Measurements from ENCODE around the gene SCN5A.
"Not testable (repeated sequence)": the region's sequence is repeated elsewhere in the genome, so short reads cannot be mapped to it uniquely, and the experiment has no call there.

Gene SCN5A

GRCh38 chr3:38577371-38578080 lies 72.0 kb downstream of the SCN5A start:
- no peak for DNase-seq (ENCODE audit: low spot score)

DNA sequence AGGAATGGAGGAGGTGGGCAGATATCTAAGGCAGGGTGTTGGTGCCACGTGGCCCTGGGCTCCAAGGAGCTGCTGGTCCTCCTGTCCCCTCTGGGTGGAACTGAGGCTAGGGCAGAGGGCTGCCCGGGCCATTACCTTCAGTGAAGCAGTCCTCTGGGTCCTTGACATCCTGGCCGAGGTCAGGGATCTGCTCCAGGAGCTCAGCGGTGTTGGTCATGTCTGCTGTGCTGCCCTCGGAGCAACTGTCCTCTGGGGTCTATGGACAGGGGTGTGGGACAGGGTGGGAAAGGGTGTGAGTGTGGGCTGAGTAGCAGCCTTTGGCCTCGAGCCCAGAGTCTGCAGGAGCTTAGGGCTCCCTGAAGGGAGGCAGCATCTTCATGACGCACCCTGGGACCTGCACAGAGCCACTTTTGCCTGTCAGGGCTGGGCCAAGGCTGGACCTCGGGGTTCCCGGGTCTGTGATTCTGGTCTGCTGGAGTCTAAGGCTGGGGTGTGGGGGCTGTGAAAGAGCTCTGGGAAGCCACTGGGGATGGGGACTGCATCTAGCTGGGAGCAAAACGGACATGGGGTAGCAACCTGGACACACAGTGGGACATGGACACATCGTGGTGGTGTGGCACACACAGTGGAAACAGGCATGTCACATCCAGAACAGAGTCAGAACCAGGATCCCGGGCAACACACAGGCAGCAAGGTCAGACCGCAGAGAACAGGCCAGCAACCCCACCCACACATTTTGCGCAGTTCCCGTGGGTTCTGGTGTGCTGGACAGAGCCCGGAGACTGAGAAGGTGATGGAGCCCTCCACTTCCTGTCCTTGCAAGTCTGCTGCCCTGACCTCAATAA lies 72.7 kb downstream of the SCN5A start:
- DNase-seq (ENCODE audit: low spot score): no peak

DNA sequence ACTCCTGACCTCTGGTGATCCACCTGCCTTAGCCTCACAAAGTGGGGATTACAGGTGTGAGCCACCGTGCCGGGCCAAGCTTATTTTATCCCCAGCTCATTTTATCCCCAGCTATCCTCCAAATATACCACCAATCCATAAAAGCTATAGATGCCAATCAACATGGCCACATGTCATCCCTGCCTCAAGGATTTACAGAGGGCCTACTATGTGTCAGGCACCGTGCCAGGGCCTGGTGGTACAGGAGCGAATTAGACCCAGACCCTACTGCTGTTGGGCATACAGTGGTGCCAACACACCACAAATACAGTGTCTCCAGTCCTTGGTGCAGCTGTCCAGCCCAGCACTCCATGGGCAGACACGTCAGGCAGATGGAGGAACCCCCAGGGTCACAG lies 73.4 kb downstream of the SCN5A start:
- DNase-seq (ENCODE audit: low spot score): no peak

DNA sequence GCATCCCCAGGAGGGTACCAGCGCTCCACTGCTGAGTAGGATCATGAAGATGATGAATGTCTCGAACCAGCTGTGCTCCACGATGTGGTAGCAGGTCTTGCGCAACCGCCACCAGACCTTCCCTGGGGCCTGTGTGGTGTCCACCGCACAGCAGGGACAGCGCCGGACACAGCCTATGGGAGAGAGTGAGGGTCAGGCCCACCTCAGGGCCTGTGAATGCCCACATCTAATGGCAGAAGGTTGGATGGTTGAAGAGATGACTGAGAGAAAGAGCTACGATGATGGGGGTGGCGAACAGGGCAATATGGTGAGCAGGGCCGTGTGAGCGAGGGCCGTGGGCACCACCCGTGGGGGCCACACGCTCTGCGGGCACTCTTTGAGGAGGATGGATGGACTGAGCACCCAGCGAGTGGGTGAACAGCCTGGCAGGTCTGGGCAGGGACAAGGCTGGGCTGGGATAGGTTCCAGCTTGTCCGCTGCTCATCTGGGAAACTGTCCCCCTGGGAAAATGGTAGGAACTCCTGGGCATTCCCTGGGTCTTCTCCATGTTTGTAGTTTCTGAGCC lies 74.1 kb downstream of the SCN5A start:
- DNase-seq (ENCODE audit: low spot score): no peak

- DNase-seq (ENCODE audit: low spot score): no peak
Measured at GRCh38 chr3:38574411-38575278, 74.8 kb downstream of the SCN5A start.

DNA sequence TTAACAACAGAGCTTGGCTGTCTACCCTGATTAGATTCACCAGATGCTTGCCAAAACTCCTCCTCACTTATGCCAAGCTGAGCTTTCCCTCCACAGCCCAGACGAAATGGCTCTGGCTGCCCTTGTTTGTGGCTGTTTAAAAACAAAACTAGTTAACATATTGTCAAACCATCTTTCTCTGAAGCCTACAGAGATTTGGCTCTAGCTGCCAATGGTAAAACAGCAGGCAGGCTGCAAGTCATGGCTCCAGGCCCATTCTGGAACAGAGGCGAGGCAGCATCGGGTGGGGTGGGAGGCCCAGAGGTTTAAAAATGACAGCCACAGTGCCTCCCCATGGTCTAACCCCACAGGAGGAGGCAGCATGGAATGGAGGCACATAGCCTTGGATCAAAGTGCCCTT lies 75.9 kb downstream of the SCN5A start:
- no peak for DNase-seq (ENCODE audit: low spot score)

- DNase-seq (ENCODE audit: low spot score): no peak
Measured at GRCh38 chr3:38573111-38573510, 76.4 kb downstream of the SCN5A start.

DNA sequence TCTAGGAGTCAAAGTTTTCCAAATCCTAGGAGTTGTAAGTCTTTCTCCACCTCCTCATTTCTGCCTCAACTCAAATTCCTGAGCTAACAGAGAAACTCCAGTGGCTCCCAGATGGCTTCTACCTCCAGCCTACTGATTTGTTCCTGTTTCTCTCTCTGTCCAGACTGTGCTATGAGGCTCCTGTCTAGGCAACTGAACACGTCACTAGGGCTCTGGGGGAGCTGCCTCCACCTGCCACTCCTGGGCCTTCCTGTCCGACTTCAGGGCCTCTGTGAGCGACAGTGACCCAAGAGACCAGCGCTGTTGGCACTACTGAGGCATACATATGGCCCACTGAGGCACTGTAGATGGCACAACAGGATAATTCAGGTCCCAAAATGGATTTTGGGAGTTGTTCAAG lies 82.0 kb downstream of the SCN5A start:
- DNase-seq (ENCODE audit: low spot score): no peak

- not testable (repeated sequence) for DNase-seq (ENCODE audit: low spot score)
Measured at GRCh38 chr3:38566794-38567193, 82.7 kb downstream of the SCN5A start.

DNA sequence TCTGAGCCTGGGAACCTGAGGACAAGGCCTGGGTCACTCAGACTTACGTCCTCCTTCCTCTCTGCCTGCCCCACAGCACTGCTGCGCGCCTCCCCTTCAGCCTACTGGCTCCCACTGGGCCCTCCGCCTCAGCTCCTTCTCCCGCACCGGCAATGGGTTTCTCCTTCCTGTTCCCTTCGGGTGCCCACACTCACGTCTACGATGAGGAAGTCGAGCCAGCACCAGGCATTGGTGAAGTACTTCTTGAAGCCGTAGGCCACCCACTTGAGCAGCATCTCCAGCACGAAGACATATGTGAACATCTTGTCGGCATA lies 83.3 kb downstream of the SCN5A start:
- no peak for DNase-seq (ENCODE audit: low spot score)

- no peak for DNase-seq (ENCODE audit: low spot score)
Measured at GRCh38 chr3:38565339-38566214, 83.9 kb downstream of the SCN5A start.

GRCh38 chr3:38564631-38565338 lies 84.7 kb downstream of the SCN5A start:
- DNase-seq (ENCODE audit: low spot score): no peak

GRCh38 chr3:38563886-38564270 lies 85.6 kb downstream of the SCN5A start:
- DNase-seq (ENCODE audit: low spot score): no peak

DNA sequence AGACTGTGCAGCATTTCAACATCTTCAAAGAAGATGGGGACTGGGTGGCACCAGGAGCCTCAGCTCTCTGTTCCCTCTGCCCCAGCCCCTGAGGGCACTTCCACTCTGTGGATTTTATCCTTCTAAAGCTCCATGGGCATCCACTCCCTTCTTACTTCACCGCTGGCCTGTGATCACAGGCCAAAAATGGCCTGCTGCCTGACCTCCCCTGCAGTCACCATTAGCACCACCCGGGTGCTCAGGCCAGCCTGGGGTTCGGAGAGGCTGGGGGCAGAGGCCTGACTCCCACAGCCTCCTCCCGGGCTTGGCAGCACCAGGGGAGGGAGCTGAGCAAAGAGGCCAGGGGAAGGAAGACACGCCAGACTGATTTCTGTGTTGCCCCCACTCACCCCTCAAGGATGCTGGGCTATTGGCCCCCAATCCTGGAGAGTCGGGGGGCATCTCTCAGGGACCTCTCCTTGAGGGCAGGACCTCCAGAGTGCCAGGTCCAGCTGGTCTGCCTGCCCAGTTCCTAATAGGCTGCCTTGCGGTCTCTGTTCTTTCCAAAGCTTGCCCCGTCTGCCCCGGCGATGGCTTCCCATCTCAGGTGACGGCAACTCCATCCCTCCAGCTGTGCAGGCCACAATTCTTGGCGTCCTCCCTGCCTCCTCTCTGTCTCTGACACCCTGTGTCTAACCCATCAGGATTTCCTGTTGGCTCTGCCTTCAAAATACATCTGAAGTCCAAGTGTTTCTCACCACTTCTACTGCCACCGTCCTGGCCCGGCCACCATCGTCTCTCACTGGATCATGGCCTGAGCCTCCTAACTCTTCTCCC lies 86.2 kb downstream of the SCN5A start:
- no peak for DNase-seq (ENCODE audit: low spot score)

DNA sequence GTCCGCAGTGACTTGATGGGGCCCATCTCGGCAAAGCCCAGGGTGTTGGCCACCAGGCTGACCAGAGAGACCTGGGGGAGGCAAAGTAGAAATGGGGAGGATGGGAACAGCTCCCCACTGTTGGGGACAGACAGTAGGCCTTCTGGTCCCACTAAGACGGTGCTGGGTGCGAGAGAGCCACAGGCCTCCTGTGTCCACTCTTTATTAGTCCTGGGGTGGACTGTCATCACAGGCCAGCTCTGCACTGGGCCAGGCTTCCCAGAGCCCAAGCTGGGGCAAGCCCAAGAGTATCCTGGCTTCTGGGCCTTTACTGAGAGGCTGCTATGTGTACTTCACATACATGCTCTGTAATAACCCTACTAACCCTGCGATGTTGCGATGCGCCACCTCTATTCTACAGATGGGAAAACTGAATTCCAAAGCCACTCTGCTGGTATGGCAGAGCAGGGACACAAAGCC lies 87.0 kb downstream of the SCN5A start:
- no peak for DNase-seq (ENCODE audit: low spot score)

DNA sequence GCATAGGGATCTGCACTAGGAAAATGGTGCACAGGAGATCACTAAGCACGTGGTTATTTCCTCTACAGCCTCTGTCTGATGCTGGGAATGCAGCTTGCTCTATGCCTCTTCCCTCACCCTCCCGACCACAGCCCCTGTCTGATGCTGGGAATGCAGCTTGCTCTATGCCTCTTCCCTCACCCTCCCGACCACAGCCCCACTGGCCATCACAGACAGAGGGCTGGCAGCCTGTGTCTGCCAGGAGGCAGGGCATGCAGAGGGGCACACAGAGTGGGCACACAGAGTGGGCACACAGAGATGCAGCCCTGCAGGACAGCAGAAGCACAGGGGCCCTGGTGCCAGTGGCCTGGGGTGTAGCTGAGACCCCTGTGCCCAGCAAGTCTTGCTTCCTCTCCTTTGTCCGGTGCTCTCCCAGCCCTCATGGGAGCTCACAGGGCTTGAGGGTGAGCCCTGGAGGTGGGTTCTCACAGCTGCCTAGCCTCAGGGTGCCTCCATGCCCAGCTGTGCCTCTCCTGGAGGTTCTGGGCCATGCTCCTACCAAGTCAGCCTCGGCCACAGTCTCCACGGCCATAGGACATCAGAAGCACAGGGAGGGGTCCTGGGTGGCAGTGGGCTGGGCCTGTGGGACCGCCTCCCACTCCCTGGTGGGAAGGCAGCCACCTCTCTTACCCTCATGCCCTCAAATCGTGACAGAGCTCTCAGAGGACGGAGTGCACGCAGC lies 87.6 kb downstream of the SCN5A start:
- DNase-seq (ENCODE audit: low spot score): no peak

DNA sequence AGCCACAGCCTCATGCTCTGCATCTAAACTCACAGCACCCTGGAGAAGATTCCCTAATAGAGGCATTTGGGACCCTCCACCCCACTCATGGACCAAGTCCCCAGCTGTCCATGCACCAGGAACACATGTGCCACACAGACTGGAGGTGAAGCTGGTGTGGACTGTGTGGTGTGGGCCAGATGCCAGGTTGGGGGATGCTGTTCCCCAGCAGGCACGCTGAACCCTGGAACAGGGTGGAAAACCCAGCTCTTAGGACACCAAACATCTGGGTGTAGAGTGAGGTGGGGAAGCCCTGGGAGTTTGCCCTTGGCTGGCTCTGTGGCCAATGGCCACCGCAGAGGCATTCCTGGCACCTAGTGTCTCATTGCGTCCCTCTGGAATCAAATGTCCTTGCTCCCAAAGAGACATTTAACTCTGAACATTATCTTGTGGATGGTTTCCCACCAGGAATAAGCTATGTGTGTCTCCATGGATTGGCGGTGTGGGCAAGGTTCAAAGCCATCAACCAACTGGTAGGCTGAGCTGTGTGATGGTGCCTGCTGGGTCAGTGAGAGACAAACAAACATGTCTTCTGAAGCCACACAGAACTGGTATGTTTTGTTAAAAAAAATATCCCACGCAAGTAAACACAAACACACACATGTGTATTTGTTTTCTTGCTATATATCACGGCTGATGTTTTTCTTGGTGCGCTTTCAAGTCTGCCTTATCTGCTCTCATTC lies 88.3 kb downstream of the SCN5A start:
- DNase-seq (ENCODE audit: low spot score): no peak

DNA sequence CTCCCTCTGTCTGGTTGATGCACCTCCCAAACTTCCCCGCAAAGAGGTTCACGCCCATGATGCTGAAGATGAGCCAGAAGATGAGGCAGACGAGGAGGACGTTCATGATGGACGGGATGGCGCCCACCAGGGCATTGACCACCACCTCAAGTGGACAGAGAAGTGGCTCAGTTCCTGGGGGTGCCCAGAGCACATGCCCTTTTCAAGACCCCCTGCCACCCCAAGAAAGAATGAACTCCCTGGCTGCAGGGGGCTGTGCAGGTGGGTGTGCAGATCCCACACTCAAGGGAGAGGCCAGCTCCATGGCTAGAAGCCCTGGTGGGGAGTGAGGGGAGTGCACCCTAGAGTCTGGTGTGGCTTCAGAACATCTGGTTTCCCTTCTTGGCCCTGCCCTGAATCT lies 89.2 kb downstream of the SCN5A start:
- no peak for DNase-seq (ENCODE audit: low spot score)
